ENCODE results near the gene CTSF. TPM values are rescaled to one million over a fixed set of nuclear protein-coding genes. Genes with fewer than 3 reads are reported as not detected.

The CTSF gene
- total and polyA plus RNA-seq, 2 of the 8 experiments (the other 6 are each of a cell fraction or from before 2014, with no cell fraction given): 0.58 to 2.3 TPM

- Histone ChIP-seq H3K27ac (ENCODE audit: low read depth, low read length) (no peak overlapping the region), H2BK20ac (ENCODE audit: low read length) (no peak overlapping the region), H2BK12ac (ENCODE audit: low read depth, low read length) (no peak overlapping the region), H2AFZ (ENCODE audit: low read length) (no peak overlapping the region), H3K9ac (replicated peaks in 1 of 4; ENCODE audit: extremely low read depth in 1 of 4, low read depth in 3 of 4, low read length in 3 of 4) (no peak overlapping the region), H3K9me3 (ENCODE audit: insufficient read depth in 2 of 2, low read depth in 1 of 2, low read length in 1 of 2) (no peaks in the 10 kb centered on the region), H3K23me2 (ENCODE audit: low read depth, low read length) (no peaks in the 10 kb centered on the region), H3K27me3 (replicated peaks in 1 of 4; ENCODE audit: control insufficient read depth in 3 of 4, extremely low read depth in 1 of 4, insufficient read depth in 3 of 4, low read length in 3 of 4) (no peaks in the 10 kb centered on the region), H3K79me2 (ENCODE audit: control insufficient read depth in 1 of 2, insufficient read depth in 2 of 2, low read length in 2 of 2) (no peaks in the 10 kb centered on the region), H3K36me3 (ENCODE audit: control insufficient read depth in 2 of 4, insufficient read depth in 4 of 4, low read length in 3 of 4) (peaks cover 10 to 31% (median 30%) of the 10 kb centered on the region in 4 experiments), H2BK15ac (ENCODE audit: low read length) (no peak overlapping the region), H2AK5ac (ENCODE audit: low read depth, low read length) (no peak overlapping the region), H4K5ac (ENCODE audit: insufficient read length, low read depth, low read length) (no peak overlapping the region), H3K4ac (replicated peaks; ENCODE audit: insufficient read length, low read depth, low read length) (no peak overlapping the region), H4K20me1 (replicated peaks in 1 of 2; ENCODE audit: control insufficient read depth in 1 of 2, insufficient read depth in 2 of 2, low read length in 2 of 2) (no peaks in the 10 kb centered on the region), H3K4me2 (ENCODE audit: insufficient read depth in 1 of 2, low read depth in 2 of 2, low read length in 2 of 2) (no peak overlapping the region), H3K4me3 (ENCODE audit: extremely low read depth in 1 of 4, insufficient read depth in 2 of 4, low read depth in 3 of 4, low read length in 4 of 4) (no peak overlapping the region), H2BK5ac (ENCODE audit: low read depth, low read length) (no peak overlapping the region), H2BK120ac (replicated peaks; ENCODE audit: low read depth, low read length) (no peak overlapping the region), H3K4me1 (replicated peaks in 1 of 4; ENCODE audit: control insufficient read depth in 3 of 4, insufficient read depth in 4 of 4, low read length in 3 of 4) (peaks cover 2 to 8% (median 3%) of the 10 kb centered on the region in 4 experiments; a peak in 4 of 7 replicates), H3K14ac (ENCODE audit: insufficient read length) (no peak overlapping the region), H3K79me1 (ENCODE audit: low read depth, low read length) (no peaks in the 10 kb centered on the region), H4K8ac (ENCODE audit: extremely low read depth, insufficient read depth, low read length) (no peak overlapping the region), H4K91ac (replicated peaks; ENCODE audit: insufficient read length, low read length) (no peak overlapping the region), H3K23ac (ENCODE audit: insufficient read length) (no peak overlapping the region), H3K18ac (ENCODE audit: extremely low read depth, low read length) (no peak overlapping the region), H3K56ac (replicated peaks; ENCODE audit: insufficient read length, low read depth, low read length) (no peak overlapping the region)
- ChIA-PET CTCF (ENCODE audit: partially characterized antibody) (interaction anchor here (0.9 kb wide), 1 partner anchor 274 kb away, joined by 3 read pairs; no protein-coding TSS in a partner anchor), POLR2A (ENCODE audit: partially characterized antibody) (interaction anchor here (0.7 to 7.4 kb wide), 8 partner anchors 11 to 127 kb away, joined by 3 to 54 read pairs (median 5); partner anchors contain the start of genes ACTN3, RBM14, RBM4 and ZDHHC24)
- 89% methylated on average over 5 of the region's 5 CpGs; no CpG with 5 or more reads in 1 of the 2 experiments for WGBS, 2 experiments (ENCODE audit: extremely low coverage in 1 of 2, insufficient coverage in 1 of 2, insufficient read length in 1 of 2, insufficient replicate concordance in 2 of 2, low coverage in 1 of 2, low lambda C conversion rate in 2 of 2, missing lambda C conversion rate in 1 of 2)
- no peak for DNase-seq (ENCODE audit: low read depth in 1 of 2, low spot score in 2 of 2)
- FAIRE-seq: no peak
- TF ChIP-seq SIRT6 (IDR thresholded peaks at IDR 0.05; ENCODE audit: low read length) (no peak), RBBP5 (IDR thresholded peaks at IDR 0.05; ENCODE audit: borderline replicate concordance, low read depth, low read length) (no peak), SIX5 (IDR thresholded peaks at IDR 0.05; ENCODE audit: low read depth, low read length) (no peak), TAF7 (optimal IDR thresholded peaks at IDR 0.05; ENCODE audit: borderline replicate concordance, low read depth, low read length) (no peak), SP2 (IDR thresholded peaks at IDR 0.05; ENCODE audit: low read length) (no peak), RNF2 (IDR thresholded peaks at IDR 0.05; ENCODE audit: borderline replicate concordance, low read depth, low read length, missing control alignments, poor library complexity, severe bottlenecking) (no peak), NRF1 (IDR thresholded peaks at IDR 0.05; ENCODE audit: low read depth, low read length) (no peak), EGR1 (IDR thresholded peaks at IDR 0.05; ENCODE audit: borderline replicate concordance, low read depth, low read length) (no peak), BACH1 (IDR thresholded peaks at IDR 0.05; ENCODE audit: low read length) (no peak), USF2 (IDR thresholded peaks at IDR 0.05; ENCODE audit: low read length) (no peak), SP4 (IDR thresholded peaks at IDR 0.05; ENCODE audit: low read length) (no peak), SAP30 (IDR thresholded peaks at IDR 0.05; ENCODE audit: insufficient read depth, insufficient replicate concordance, low read length) (no peak), PHF8 (conservative IDR thresholded peaks at IDR 0.05; ENCODE audit: low read depth, low read length) (no peak)
These were observed 3.4 kb downstream of the CTSF start for GRCh38 chr11:66564984-66565383.

Data from H1 (cell line).